GM23338 (cell line): ENCODE data around the gene C1orf21. TPM values are rescaled to one million over a fixed set of nuclear protein-coding genes. Genes with fewer than 3 reads are reported as not detected.

Source experiments
- ATAC-seq: fragments of 200-7000 bp; cut with Tn5 transposase; 3 replicates; pipeline ENCODE4 v1.9.1; 2020
- DNase-seq: peaks from one replicate; pipeline ENCODE4 v3.0.0-alpha.2; 2015; ENCODE audit warnings: low spot score
- H2AFZ ChIP-seq: fragments of 200-600 bp; sonication (generic); 2 replicates; pipeline ENCODE4 v1.8.0; 2016; ENCODE audit warnings: antibody characterized with exemption, mild to moderate bottlenecking, moderate library complexity
- H3F3A ChIP-seq: fragments of 200-600 bp; sonication (generic); replicated peaks from 2 replicates; pipeline ENCODE4 v1.8.0; 2017; ENCODE audit warnings: antibody characterized with exemption, mixed run types, low read depth
- H3K27ac ChIP-seq: fragments of 200-600 bp; sonication (generic); 2 replicates; pipeline ENCODE4 v1.6.1; 2016; ENCODE audit warnings: low read depth
- H3K27me3 ChIP-seq: fragments of 200-600 bp; sonication (generic); 2 replicates; pipeline ENCODE4 v1.8.0; 2016; ENCODE audit warnings: mild to moderate bottlenecking, mixed run types, moderate library complexity; ENCODE audit not compliant: insufficient read depth
- H3K36me3 ChIP-seq: fragments of 200-600 bp; sonication (generic); 2 replicates; pipeline ENCODE4 v1.8.0; 2016; ENCODE audit warnings: mild to moderate bottlenecking; ENCODE audit not compliant: insufficient read depth
- H3K4me1 ChIP-seq: fragments of 200-600 bp; sonication (generic); 2 replicates; pipeline ENCODE4 v1.8.0; 2016; ENCODE audit warnings: mild to moderate bottlenecking, moderate library complexity; ENCODE audit not compliant: insufficient read depth
- H3K4me2 ChIP-seq: fragments of 200-600 bp; sonication (generic); 2 replicates; pipeline ENCODE4 v1.7.1; 2017; ENCODE audit warnings: mixed run types
- H3K4me3 ChIP-seq: fragments of 200-600 bp; sonication (generic); 2 replicates; pipeline ENCODE4 v1.6.1; 2016; ENCODE audit warnings: mixed run types
- H3K79me2 ChIP-seq: fragments of 200-600 bp; sonication (generic); replicated peaks from 2 replicates; pipeline ENCODE4 v1.8.0; 2017; ENCODE audit warnings: mild to moderate bottlenecking; ENCODE audit not compliant: insufficient read depth
- H3K9me2 ChIP-seq: fragments of 200-600 bp; sonication (generic); 2 replicates; pipeline ENCODE4 v1.8.0; 2017; ENCODE audit not compliant: insufficient read depth
- H4K20me1 ChIP-seq: fragments of 200-600 bp; sonication (generic); replicated peaks from 2 replicates; pipeline ENCODE4 v1.8.0; 2017; ENCODE audit warnings: mild to moderate bottlenecking; ENCODE audit not compliant: insufficient read depth
- H3K27ac Mint-ChIP-seq: 2 replicates; pipeline ENCODE4 v1.8.0; 2020; ENCODE audit warnings: inconsistent platforms, mild to moderate bottlenecking, moderate library complexity, mixed read lengths
- H3K27me3 Mint-ChIP-seq: 3 replicates; pipeline ENCODE4 v1.8.0; 2022; ENCODE audit warnings: low read depth, mild to moderate bottlenecking, moderate library complexity, mixed read lengths, inconsistent platforms; ENCODE audit not compliant: insufficient read depth, poor library complexity
- H3K36me3 Mint-ChIP-seq: 3 replicates; pipeline ENCODE4 v1.8.0; 2021; ENCODE audit warnings: low read depth, mild to moderate bottlenecking, inconsistent platforms, moderate library complexity, mixed read lengths
- H3K4me1 Mint-ChIP-seq: 3 replicates; pipeline ENCODE4 v1.8.0; 2020; ENCODE audit warnings: mild to moderate bottlenecking, inconsistent platforms, mixed read lengths
- H3K4me3 Mint-ChIP-seq: 3 replicates; pipeline ENCODE4 v1.8.0; 2021; ENCODE audit warnings: moderate library complexity, mild to moderate bottlenecking, inconsistent platforms, mixed read lengths
- H3K9me3 Mint-ChIP-seq: 3 replicates; pipeline ENCODE4 v1.8.0; 2020; ENCODE audit warnings: moderate library complexity, mild to moderate bottlenecking, inconsistent platforms, mixed read lengths
- CREB1 ChIP-seq: fragments of 250-450 bp; sonication (Bioruptor Pico); IDR thresholded peaks from 2 replicates; pipeline ENCODE4 v1.5.0; 2020; ENCODE audit warnings: low read depth, mild to moderate bottlenecking, moderate library complexity
- EZH2phosphoT487 ChIP-seq: fragments of 200-600 bp; sonication (generic); IDR thresholded peaks from one replicate; pipeline ENCODE4 v1.8.1; 2018; ENCODE audit warnings: antibody characterized with exemption; ENCODE audit not compliant: unreplicated experiment
- STAT1 ChIP-seq: IDR thresholded peaks from one replicate; pipeline ENCODE4 v1.6.1; 2016; ENCODE audit warnings: antibody characterized with exemption; ENCODE audit not compliant: unreplicated experiment
- ZNF114 ChIP-seq: fragments of 250-450 bp; sonication (Bioruptor Pico); IDR thresholded peaks from 2 replicates; pipeline ENCODE4 v1.5.0; 2020; ENCODE audit warnings: mild to moderate bottlenecking, moderate library complexity
- ZNF331 ChIP-seq: fragments of 250-450 bp; sonication (Bioruptor Pico); IDR thresholded peaks from 2 replicates; pipeline ENCODE4 v1.5.0; 2020; ENCODE audit warnings: low read depth, mild to moderate bottlenecking, moderate library complexity
- polyA plus RNA-seq: library from polyadenylated mRNA; unstranded; fragments of >200 nt; fragmentation: Nextera tagmentation; extraction: Ambion mirVana; gene quantifications from 2 replicates; pipeline ENCODE4 v1.2.1, GENCODE V29; 2016
- total RNA-seq: library from RNA; depleted of rRNA; stranded (reverse); fragments of >200 nt; shearing (Covaris generic); gene quantifications from 2 replicates; pipeline ENCODE4 v1.2.3, GENCODE V29; 2014
- TF ChIP-seq, protein P1 (sequence below), 2 experiments: fragments of 200-600 bp in 1 of 2; sonication (generic) in 1 of 2; conservative IDR thresholded peaks; 2 replicates each; pipeline versions ENCODE4 v1.5.1 to v1.6.1; 2016 to 2017; ENCODE audit warnings: antibody characterized with exemption in 2 of 2, low read depth in 2 of 2, mild to moderate bottlenecking in 2 of 2, moderate library complexity in 1 of 2
- TF ChIP-seq, protein P2 (sequence below): IDR thresholded peaks from one replicate; pipeline ENCODE4 v1.6.1; 2018; ENCODE audit warnings: antibody characterized with exemption; ENCODE audit not compliant: unreplicated experiment
- TF ChIP-seq, protein P3 (sequence below): IDR thresholded peaks from 2 replicates; pipeline ENCODE4 v1.6.1; 2016; ENCODE audit warnings: antibody characterized with exemption
- TF ChIP-seq, protein P4 (sequence below): fragments of 250-450 bp; sonication (Bioruptor Pico); IDR thresholded peaks from 2 replicates; pipeline ENCODE4 v1.5.0; 2020; ENCODE audit warnings: mild to moderate bottlenecking, moderate library complexity

Gene C1orf21
- total and polyA plus RNA-seq, 2 experiments from 2014 or later: 28.0 to 40.4 TPM

DNA sequence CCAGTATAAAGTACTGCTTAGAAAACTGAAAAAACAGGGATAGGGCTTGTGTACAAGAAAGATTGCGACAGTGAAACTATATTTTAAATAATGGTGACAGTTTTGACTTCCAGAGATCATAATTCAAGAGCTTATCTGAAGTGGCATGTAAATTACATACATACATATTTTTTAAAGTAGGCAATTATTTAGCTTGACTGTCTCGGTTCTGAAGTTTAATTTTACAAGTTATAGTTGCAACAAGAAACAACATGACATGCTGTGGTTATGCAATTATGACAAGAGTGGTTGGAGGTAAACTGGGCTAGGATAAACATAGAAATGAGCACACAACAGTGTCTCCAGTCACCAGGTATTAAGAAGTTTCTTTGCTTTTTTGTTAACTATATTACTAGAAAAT is 4.1 kb downstream of the C1orf21 start (continued):
- TF ChIP-seq ZNF331 (CRISPR knock-in tag) (no peak), STAT1 (no peak)
- TF ChIP-seq, protein P1, sequence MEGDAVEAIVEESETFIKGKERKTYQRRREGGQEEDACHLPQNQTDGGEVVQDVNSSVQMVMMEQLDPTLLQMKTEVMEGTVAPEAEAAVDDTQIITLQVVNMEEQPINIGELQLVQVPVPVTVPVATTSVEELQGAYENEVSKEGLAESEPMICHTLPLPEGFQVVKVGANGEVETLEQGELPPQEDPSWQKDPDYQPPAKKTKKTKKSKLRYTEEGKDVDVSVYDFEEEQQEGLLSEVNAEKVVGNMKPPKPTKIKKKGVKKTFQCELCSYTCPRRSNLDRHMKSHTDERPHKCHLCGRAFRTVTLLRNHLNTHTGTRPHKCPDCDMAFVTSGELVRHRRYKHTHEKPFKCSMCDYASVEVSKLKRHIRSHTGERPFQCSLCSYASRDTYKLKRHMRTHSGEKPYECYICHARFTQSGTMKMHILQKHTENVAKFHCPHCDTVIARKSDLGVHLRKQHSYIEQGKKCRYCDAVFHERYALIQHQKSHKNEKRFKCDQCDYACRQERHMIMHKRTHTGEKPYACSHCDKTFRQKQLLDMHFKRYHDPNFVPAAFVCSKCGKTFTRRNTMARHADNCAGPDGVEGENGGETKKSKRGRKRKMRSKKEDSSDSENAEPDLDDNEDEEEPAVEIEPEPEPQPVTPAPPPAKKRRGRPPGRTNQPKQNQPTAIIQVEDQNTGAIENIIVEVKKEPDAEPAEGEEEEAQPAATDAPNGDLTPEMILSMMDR (conservative IDR thresholded peaks at IDR 0.05; ENCODE audit: low read depth in 2 of 2): no peak
- TF ChIP-seq, protein P2, sequence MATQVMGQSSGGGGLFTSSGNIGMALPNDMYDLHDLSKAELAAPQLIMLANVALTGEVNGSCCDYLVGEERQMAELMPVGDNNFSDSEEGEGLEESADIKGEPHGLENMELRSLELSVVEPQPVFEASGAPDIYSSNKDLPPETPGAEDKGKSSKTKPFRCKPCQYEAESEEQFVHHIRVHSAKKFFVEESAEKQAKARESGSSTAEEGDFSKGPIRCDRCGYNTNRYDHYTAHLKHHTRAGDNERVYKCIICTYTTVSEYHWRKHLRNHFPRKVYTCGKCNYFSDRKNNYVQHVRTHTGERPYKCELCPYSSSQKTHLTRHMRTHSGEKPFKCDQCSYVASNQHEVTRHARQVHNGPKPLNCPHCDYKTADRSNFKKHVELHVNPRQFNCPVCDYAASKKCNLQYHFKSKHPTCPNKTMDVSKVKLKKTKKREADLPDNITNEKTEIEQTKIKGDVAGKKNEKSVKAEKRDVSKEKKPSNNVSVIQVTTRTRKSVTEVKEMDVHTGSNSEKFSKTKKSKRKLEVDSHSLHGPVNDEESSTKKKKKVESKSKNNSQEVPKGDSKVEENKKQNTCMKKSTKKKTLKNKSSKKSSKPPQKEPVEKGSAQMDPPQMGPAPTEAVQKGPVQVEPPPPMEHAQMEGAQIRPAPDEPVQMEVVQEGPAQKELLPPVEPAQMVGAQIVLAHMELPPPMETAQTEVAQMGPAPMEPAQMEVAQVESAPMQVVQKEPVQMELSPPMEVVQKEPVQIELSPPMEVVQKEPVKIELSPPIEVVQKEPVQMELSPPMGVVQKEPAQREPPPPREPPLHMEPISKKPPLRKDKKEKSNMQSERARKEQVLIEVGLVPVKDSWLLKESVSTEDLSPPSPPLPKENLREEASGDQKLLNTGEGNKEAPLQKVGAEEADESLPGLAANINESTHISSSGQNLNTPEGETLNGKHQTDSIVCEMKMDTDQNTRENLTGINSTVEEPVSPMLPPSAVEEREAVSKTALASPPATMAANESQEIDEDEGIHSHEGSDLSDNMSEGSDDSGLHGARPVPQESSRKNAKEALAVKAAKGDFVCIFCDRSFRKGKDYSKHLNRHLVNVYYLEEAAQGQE: no peak
- TF ChIP-seq, protein P3, sequence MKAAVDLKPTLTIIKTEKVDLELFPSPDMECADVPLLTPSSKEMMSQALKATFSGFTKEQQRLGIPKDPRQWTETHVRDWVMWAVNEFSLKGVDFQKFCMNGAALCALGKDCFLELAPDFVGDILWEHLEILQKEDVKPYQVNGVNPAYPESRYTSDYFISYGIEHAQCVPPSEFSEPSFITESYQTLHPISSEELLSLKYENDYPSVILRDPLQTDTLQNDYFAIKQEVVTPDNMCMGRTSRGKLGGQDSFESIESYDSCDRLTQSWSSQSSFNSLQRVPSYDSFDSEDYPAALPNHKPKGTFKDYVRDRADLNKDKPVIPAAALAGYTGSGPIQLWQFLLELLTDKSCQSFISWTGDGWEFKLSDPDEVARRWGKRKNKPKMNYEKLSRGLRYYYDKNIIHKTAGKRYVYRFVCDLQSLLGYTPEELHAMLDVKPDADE: no peak

DNA sequence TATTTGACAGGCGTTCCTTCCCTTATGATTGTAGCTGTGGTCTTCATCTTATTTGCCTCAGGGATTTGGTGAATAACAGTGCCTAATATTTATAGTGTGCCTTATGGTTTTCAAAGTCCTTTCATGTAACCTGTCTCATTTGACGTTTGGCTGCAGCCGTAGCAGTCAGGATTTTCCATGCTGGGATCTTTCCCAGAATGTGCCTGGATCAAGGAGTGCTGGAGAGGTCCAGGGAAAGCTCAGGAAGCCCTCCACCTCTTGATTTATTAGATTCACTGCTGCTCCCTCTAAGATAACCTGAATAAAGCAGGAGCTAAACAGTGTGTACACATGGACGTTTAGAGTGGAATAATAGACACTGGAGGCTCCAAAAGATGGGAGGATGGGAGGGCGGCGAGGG is 5.2 kb downstream of the C1orf21 start:
- Mint-ChIP-seq H3K4me3 (no peak overlapping the region), H3K4me1 (peaks cover 48% of the 10 kb centered on the region), H3K27ac (no peak overlapping the region), H3K27me3 (peaks cover 2% of the 10 kb centered on the region), H3K9me3 (no peaks in the 10 kb centered on the region; the same call in 2 of the 3 replicates), H3K36me3 (no peaks in the 10 kb centered on the region; the same call in 2 of the 3 replicates)
- peaks cover 9% of the 10 kb centered on the region; the same call in 1 of the 2 replicates for H3K27me3 ChIP-seq
- DNase-seq: no peak
- H3K4me3 ChIP-seq: no peak overlapping the region
- no peak overlapping the region for H2AFZ ChIP-seq
- H3K4me2 ChIP-seq: no peak overlapping the region
- H3K27ac ChIP-seq: no peak overlapping the region
- H3K9me2 ChIP-seq: no peaks in the 10 kb centered on the region
- H4K20me1 ChIP-seq: peaks cover 29% of the 10 kb centered on the region
- H3K4me1 ChIP-seq: peaks cover 50% of the 10 kb centered on the region
- ATAC-seq: no peak
- no peaks in the 10 kb centered on the region for H3F3A ChIP-seq
- H3K79me2 ChIP-seq: peaks cover 96% of the 10 kb centered on the region
- H3K36me3 ChIP-seq: no peaks in the 10 kb centered on the region
- TF ChIP-seq, protein P4, sequence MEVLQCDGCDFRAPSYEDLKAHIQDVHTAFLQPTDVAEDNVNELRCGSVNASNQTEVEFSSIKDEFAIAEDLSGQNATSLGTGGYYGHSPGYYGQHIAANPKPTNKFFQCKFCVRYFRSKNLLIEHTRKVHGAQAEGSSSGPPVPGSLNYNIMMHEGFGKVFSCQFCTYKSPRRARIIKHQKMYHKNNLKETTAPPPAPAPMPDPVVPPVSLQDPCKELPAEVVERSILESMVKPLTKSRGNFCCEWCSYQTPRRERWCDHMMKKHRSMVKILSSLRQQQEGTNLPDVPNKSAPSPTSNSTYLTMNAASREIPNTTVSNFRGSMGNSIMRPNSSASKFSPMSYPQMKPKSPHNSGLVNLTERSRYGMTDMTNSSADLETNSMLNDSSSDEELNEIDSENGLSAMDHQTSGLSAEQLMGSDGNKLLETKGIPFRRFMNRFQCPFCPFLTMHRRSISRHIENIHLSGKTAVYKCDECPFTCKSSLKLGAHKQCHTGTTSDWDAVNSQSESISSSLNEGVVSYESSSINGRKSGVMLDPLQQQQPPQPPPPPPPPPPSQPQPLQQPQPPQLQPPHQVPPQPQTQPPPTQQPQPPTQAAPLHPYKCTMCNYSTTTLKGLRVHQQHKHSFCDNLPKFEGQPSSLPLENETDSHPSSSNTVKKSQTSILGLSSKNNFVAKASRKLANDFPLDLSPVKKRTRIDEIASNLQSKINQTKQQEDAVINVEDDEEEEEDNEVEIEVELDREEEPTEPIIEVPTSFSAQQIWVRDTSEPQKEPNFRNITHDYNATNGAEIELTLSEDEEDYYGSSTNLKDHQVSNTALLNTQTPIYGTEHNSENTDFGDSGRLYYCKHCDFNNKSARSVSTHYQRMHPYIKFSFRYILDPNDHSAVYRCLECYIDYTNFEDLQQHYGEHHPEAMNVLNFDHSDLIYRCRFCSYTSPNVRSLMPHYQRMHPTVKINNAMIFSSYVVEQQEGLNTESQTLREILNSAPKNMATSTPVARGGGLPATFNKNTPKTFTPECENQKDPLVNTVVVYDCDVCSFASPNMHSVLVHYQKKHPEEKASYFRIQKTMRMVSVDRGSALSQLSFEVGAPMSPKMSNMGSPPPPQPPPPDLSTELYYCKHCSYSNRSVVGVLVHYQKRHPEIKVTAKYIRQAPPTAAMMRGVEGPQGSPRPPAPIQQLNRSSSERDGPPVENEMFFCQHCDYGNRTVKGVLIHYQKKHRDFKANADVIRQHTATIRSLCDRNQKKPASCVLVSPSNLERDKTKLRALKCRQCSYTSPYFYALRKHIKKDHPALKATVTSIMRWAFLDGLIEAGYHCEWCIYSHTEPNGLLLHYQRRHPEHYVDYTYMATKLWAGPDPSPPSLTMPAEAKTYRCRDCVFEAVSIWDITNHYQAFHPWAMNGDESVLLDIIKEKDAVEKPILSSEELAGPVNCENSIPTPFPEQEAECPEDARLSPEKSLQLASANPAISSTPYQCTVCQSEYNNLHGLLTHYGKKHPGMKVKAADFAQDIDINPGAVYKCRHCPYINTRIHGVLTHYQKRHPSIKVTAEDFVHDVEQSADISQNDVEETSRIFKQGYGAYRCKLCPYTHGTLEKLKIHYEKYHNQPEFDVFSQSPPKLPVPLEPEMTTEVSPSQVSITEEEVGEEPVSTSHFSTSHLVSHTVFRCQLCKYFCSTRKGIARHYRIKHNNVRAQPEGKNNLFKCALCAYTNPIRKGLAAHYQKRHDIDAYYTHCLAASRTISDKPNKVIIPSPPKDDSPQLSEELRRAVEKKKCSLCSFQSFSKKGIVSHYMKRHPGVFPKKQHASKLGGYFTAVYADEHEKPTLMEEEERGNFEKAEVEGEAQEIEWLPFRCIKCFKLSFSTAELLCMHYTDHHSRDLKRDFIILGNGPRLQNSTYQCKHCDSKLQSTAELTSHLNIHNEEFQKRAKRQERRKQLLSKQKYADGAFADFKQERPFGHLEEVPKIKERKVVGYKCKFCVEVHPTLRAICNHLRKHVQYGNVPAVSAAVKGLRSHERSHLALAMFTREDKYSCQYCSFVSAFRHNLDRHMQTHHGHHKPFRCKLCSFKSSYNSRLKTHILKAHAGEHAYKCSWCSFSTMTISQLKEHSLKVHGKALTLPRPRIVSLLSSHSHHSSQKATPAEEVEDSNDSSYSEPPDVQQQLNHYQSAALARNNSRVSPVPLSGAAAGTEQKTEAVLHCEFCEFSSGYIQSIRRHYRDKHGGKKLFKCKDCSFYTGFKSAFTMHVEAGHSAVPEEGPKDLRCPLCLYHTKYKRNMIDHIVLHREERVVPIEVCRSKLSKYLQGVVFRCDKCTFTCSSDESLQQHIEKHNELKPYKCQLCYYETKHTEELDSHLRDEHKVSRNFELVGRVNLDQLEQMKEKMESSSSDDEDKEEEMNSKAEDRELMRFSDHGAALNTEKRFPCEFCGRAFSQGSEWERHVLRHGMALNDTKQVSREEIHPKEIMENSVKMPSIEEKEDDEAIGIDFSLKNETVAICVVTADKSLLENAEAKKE: no peak
- TF ChIP-seq, protein P3: no peak
- no peak for TF ChIP-seq EZH2phosphoT487
- no peak for TF ChIP-seq ZNF114 (CRISPR knock-in tag)
- TF ChIP-seq CREB1 (CRISPR knock-in tag): no peak
